Measurements from ENCODE around the gene DGCR2. TPM values are rescaled to one million over a fixed set of nuclear protein-coding genes. Genes with fewer than 3 reads are reported as not detected.

Gene DGCR2
- total and polyA plus RNA-seq, 10 of the 15 experiments (the other 5 are each of a cell fraction or from before 2014, with no cell fraction given): 0.19 to 28.4 (median 16.0) TPM

DNA sequence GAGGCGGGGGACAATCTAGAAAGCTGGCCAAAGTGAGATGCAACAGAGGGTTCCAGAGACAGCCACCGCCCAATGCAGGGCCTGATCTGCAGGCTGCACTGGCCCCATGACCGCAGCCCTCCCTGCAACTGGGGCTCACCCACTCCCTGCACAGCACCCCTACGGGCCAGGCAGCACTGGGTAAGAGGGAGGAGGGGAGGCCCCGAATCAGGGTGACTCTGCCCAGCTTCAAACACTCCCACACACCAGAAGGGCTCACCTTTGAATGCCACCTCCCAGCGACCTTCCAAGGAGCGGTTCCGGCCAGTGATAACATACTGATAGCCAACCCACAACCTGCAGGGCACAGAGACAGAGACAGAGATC, 59.3 kb downstream of the DGCR2 start:
- no peak for ATAC-seq
- Histone ChIP-seq H3K4me2 (ENCODE audit: control insufficient read depth, insufficient read depth) (no peak overlapping the region), H3K9me3 (replicated peaks; ENCODE audit: control insufficient read depth, insufficient read depth, low read length) (no peaks in the 10 kb centered on the region), H4K20me1 (ENCODE audit: control insufficient read depth, insufficient read depth) (peaks cover 2% of the 10 kb centered on the region; the same call in 1 of the 2 replicates), H3K36me3 (ENCODE audit: control insufficient read depth in 2 of 2, insufficient read depth in 2 of 2, low read length in 1 of 2) (peaks cover 34 to 35% of the 10 kb centered on the region in 2 experiments), H3K4me3 (no peak overlapping the region), H3K79me2 (ENCODE audit: control insufficient read depth, insufficient read depth, low read length) (no peaks in the 10 kb centered on the region), H3K27ac (ENCODE audit: control insufficient read depth, insufficient read depth) (no peak overlapping the region), H3K9ac (ENCODE audit: control insufficient read depth, insufficient read depth, low read length) (no peak overlapping the region), H2AFZ (ENCODE audit: control insufficient read depth, low read depth, low read length) (no peak overlapping the region), H3K4me1 (ENCODE audit: control insufficient read depth, insufficient read depth, low read length) (no peaks in the 10 kb centered on the region), H3K27me3 (replicated peaks in 1 of 2; ENCODE audit: control insufficient read depth in 2 of 2, insufficient read depth in 2 of 2, low read length in 1 of 2) (no peaks in the 10 kb centered on the region)
- no peak for DNase-seq (ENCODE audit: low read depth, low spot score)
- TF ChIP-seq SUZ12 (IDR thresholded peaks at IDR 0.05; ENCODE audit: unreplicated experiment): no peak
- TF ChIP-seq SP1 (IDR thresholded peaks at IDR 0.05; ENCODE audit: low read depth, low read length): no peak
- no peak for TF ChIP-seq POU2F2 (IDR thresholded peaks at IDR 0.05; ENCODE audit: borderline replicate concordance, low read depth, low read length)
- ChIA-PET RAD21 (ENCODE audit: unreplicated experiment) (no interaction called here), CTCF (interaction anchor here (1.0 kb wide), 1 partner anchor 37 kb away, joined by 3 read pairs; no protein-coding TSS in a partner anchor), POLR2A (no interaction called here), SMC1A (ENCODE audit: uncharacterized antibody, unreplicated experiment) (no interaction called here)
- in situ Hi-C loops (cut with MboI): no loop called here
- FAIRE-seq: no peak
- BruUV-seq (replicated peaks): no TSS peak
- 85% methylated on average over 8 of the region's 8 CpGs for WGBS (ENCODE audit: insufficient coverage, insufficient replicate concordance, low lambda C conversion rate, missing lambda C conversion rate)
- intact Hi-C loops (cut with micrococcal nuclease; ENCODE audit: unreplicated experiment): no loop called here

DNA sequence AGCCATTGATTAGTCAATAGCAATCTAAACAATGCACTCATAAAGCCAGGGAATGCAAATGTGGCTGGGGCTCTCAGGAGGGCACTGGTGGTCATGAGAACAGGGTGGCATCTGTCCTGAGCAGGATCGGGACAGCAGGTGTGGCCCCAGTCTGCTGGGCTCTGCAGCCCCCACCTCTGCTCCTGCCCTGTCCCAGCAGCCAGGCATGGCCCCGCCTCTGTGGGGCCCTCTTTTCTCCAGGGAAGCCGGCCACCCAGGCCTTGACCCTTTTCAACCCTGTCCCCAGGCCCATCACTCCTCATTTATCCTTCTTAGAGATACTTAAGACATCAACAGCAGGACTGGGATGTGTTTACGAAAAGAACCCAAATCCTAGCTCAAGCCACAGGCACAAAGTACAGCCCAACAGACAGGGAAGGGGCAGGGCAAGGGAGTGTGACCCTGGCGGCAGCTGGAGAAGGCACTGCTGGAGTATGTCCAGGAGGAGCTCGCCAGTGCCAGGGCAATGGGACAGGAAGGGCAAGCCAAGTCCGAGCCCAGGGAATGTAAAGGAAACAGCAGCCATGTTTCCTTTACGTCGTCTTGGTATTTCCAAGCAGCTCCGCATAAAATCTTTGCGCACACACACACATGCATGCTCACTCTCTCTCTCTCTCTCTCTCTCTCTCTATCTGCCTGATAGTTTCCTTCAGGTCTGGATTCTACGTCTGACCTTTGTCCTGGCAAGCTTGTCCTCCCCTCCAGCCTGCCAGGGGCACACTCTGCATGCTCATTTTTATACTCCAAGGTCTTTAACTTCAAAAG, 59.9 kb downstream of the DGCR2 start:
- Histone ChIP-seq H3K9me3 (replicated peaks; ENCODE audit: control insufficient read depth, insufficient read depth, low read length) (no peaks in the 10 kb centered on the region), H2AFZ (ENCODE audit: control insufficient read depth, low read depth, low read length) (no peak overlapping the region), H3K4me1 (ENCODE audit: control insufficient read depth, insufficient read depth, low read length) (no peaks in the 10 kb centered on the region), H4K20me1 (ENCODE audit: control insufficient read depth, insufficient read depth) (peaks cover 2% of the 10 kb centered on the region; the same call in 1 of the 2 replicates), H3K4me3 (no peak overlapping the region), H3K9ac (ENCODE audit: control insufficient read depth, insufficient read depth, low read length) (no peak overlapping the region), H3K4me2 (ENCODE audit: control insufficient read depth, insufficient read depth) (no peak overlapping the region), H3K79me2 (ENCODE audit: control insufficient read depth, insufficient read depth, low read length) (no peaks in the 10 kb centered on the region), H3K36me3 (ENCODE audit: control insufficient read depth in 2 of 2, insufficient read depth in 2 of 2, low read length in 1 of 2) (peaks cover 31 to 35% of the 10 kb centered on the region in 2 experiments), H3K27me3 (replicated peaks in 1 of 2; ENCODE audit: control insufficient read depth in 2 of 2, insufficient read depth in 2 of 2, low read length in 1 of 2) (no peaks in the 10 kb centered on the region), H3K27ac (ENCODE audit: control insufficient read depth, insufficient read depth) (no peak overlapping the region)
- POLR2A ChIA-PET: no interaction called here
- CTCF ChIA-PET: no interaction called here
- 87% methylated on average over 12 of the region's 12 CpGs for WGBS (ENCODE audit: insufficient coverage, insufficient replicate concordance, low lambda C conversion rate, missing lambda C conversion rate)
- no TSS peak for BruUV-seq (replicated peaks)
- RAD21 ChIA-PET (ENCODE audit: unreplicated experiment): no interaction called here
- SMC1A ChIA-PET (ENCODE audit: uncharacterized antibody, unreplicated experiment): no interaction called here
- DNase-seq (ENCODE audit: low read depth, low spot score) (no peak), FAIRE-seq (no peak), ATAC-seq (no peak)
- in situ Hi-C loops (cut with MboI) (no loop called here), intact Hi-C loops (cut with micrococcal nuclease; ENCODE audit: unreplicated experiment) (no loop called here)
- TF ChIP-seq STAT3 (IDR thresholded peaks at IDR 0.05; ENCODE audit: low read depth, low read length): no peak
- TF ChIP-seq RB1 (IDR thresholded peaks at IDR 0.05; ENCODE audit: borderline replicate concordance): no peak
- no peak for TF ChIP-seq EZH2 (IDR thresholded peaks at IDR 0.05; ENCODE audit: borderline replicate concordance, control insufficient read depth, low read depth, low read length)
- TF ChIP-seq, protein P1, sequence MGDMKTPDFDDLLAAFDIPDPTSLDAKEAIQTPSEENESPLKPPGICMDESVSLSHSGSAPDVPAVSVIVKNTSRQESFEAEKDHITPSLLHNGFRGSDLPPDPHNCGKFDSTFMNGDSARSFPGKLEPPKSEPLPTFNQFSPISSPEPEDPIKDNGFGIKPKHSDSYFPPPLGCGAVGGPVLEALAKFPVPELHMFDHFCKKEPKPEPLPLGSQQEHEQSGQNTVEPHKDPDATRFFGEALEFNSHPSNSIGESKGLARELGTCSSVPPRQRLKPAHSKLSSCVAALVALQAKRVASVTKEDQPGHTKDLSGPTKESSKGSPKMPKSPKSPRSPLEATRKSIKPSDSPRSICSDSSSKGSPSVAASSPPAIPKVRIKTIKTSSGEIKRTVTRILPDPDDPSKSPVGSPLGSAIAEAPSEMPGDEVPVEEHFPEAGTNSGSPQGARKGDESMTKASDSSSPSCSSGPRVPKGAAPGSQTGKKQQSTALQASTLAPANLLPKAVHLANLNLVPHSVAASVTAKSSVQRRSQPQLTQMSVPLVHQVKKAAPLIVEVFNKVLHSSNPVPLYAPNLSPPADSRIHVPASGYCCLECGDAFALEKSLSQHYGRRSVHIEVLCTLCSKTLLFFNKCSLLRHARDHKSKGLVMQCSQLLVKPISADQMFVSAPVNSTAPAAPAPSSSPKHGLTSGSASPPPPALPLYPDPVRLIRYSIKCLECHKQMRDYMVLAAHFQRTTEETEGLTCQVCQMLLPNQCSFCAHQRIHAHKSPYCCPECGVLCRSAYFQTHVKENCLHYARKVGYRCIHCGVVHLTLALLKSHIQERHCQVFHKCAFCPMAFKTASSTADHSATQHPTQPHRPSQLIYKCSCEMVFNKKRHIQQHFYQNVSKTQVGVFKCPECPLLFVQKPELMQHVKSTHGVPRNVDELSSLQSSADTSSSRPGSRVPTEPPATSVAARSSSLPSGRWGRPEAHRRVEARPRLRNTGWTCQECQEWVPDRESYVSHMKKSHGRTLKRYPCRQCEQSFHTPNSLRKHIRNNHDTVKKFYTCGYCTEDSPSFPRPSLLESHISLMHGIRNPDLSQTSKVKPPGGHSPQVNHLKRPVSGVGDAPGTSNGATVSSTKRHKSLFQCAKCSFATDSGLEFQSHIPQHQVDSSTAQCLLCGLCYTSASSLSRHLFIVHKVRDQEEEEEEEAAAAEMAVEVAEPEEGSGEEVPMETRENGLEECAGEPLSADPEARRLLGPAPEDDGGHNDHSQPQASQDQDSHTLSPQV (IDR thresholded peaks at IDR 0.05): no peak
